GM21528 (cell line): ENCODE results near the gene SRGN.
"Not testable (repeated sequence)": the region's sequence is repeated elsewhere in the genome, so short reads cannot be mapped to it uniquely, and the experiment has no call there.

Source experiments
- ATAC-seq: cut with Tn5 transposase; IDR thresholded peaks from one replicate; pipeline ENCODE4 v1.9.1; 2021; ENCODE audit warnings: mild to moderate bottlenecking, moderate library complexity; ENCODE audit not compliant: unreplicated experiment, low FRiP score

Gene SRGN, protein sequence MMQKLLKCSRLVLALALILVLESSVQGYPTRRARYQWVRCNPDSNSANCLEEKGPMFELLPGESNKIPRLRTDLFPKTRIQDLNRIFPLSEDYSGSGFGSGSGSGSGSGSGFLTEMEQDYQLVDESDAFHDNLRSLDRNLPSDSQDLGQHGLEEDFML

DNA sequence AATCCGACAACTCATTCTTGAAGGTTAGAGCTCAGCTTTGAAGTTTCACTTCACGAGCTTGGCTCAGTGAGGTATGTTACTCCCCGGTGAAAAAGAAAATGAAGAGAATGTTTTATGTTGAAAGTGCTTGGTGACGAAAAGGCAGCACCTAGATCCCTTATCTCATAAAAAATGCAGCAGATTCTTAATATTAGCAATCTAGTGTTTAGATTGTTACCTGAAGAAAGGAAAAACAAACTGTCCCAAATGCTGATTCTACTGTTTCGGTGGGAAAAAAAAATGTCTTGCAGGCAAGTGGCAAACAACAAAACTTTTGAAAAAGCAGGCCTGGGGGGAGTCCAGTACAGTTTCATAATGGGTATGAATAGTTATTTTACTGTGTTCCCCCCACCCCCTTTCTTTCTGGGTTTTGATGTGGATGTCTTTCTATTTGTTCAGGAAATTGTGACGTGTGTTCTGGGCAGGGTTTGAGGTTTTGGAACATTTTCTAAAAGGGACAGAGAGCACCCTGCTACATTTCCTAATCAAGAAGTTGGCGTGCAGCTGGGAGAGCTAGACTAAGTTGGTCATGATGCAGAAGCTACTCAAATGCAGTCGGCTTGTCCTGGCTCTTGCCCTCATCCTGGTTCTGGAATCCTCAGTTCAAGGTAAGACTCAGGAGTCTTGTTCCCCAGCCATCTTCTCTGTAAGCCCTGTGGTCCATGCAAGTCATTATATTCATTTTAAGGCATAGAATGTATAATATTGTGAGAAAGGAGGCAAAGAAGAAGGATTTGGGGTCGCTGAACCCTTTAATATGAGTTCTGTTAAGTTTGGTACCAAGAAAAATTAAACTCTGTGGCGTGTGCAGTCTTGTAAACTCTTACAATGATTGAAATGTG, at the start of gene SRGN:
Gene SRGN, plus strand, starts transcription at position 514 of the 881 bp plus-strand sequence. Its CDS starts 55 bp downstream, at position 569.
- ATAC-seq: peak; percentile 60

- ATAC-seq: not testable (repeated sequence)
Measured at GRCh38 chr10:69040904-69041303, 47.0 kb upstream of the SRGN start.

GRCh38 chr10:69042417-69042816, 45.5 kb upstream of the SRGN start:
- no peak for ATAC-seq

GRCh38 chr10:69042838-69043237, 45.1 kb upstream of the SRGN start:
- ATAC-seq: no peak

- peak; percentile 42 for ATAC-seq
Measured at GRCh38 chr10:69043931-69044531, 43.9 kb upstream of the SRGN start.

- ATAC-seq: peak; percentile 1
Measured at GRCh38 chr10:69044546-69044945, 43.4 kb upstream of the SRGN start.

DNA sequence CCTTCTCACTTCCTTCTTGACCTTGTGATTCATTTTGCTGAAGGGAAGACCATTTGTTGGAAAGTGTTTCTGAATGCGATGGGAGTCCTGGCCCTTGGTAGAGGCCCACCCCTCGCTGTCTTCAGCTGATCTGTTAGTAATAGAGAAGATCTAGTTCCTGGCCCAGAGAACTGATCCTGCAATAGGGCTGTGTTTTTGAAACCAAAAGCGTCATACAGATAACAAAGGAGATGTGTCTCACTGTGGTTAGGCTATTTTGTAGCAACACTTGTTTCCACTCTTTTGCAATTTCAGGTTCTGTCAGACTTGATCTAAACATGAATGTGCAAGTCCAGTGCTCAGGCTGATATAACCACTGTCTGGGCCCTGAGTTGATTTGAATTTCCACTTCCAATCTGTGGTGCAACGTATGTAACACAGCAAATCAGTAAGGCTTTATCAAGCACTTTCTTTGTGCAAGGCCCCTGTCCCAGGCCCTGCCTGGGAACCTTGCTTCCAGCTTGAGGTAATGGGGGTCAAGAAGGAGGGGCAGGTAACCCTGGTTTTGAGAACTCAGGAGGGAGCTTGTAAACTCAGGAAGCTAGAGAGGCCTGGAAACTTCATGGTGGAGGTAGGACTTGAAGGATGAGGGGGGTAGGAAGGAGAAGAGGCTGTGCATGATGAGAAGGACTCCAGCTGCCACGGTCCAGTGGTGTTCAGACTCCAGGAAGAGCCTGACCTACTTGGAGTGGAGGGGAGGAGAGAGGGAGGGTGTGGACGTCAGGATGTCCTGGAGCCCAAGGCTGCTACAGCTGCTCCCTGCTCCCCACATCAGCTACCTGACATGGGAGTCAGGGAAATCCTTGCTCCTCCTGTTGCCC, 42.2 kb upstream of the SRGN start:
- no peak for ATAC-seq

DNA sequence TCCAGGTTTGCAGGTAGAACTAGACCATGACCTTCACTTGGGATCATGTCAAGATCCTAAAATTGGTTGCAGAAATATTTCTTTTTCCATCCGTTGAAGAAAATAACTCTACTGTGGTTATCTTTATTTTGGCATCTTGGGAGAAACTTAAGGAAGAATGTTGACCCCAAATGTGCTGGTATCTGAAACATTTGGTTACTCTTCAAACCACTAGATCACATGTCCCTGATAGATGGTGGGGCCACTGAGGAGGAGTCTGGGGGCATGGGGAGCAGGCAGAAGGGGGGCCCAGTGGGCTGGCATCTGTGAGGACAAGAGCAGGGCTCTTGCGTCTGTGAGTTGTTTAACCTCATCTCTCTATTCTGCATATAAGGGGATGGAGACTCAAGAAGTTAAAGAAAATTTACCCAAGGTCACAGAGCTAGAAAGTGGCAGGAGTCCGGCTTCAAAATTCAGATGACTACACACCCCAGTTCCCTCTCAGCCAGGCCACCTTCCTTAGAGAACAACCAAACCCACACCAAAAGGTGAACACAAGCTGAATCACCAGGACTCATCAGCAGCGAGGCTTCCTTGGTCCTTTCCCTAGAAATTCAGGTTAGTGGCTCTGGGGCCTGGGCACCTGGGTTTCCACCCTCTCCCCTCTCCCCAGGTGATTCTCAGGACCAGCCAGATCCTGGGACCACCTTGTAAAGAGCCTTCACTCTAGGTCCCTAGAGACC, 40.6 kb upstream of the SRGN start:
- ATAC-seq: no peak

DNA sequence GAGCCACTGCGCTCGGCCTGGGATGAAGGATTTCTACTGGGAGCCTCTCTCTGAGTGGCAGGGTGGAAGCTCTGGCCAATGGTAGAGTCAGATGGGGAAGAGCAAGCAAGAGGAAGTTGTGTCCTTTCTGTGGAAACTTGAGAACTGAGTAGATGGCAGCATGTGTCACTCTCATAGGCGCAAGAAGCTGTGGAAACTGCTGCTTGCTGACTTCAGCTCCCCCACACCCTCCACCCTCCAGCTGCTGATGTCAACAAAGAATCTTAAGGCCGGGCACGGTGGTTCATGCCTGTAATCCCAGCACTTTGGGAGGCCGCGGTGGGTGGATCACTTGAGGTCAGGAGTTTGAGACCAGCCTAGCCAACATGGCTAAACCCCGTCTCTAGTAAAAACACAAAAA, 39.8 kb upstream of the SRGN start:
- no peak for ATAC-seq

GRCh38 chr10:69049566-69049961, 38.3 kb upstream of the SRGN start:
- no peak for ATAC-seq

DNA sequence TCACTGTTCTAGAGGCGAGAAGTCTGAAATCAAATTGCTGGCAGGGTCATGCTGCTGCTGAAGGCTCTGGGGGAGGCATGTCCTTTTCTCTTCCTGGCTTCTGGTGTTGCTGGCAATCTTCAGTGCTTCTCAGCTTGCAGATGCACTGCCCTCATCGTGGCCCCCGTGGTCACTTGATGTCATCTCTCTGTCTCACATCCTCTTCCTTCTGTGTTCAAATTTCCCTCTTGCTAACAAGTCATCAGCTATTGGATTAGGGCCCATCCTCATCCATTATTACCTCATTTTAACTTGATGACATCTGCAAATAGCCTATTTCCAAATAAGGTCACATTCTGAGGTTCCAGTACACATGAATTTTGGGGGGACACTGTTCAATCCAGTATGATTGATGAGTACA, 36.6 kb upstream of the SRGN start:
- no peak for ATAC-seq

DNA sequence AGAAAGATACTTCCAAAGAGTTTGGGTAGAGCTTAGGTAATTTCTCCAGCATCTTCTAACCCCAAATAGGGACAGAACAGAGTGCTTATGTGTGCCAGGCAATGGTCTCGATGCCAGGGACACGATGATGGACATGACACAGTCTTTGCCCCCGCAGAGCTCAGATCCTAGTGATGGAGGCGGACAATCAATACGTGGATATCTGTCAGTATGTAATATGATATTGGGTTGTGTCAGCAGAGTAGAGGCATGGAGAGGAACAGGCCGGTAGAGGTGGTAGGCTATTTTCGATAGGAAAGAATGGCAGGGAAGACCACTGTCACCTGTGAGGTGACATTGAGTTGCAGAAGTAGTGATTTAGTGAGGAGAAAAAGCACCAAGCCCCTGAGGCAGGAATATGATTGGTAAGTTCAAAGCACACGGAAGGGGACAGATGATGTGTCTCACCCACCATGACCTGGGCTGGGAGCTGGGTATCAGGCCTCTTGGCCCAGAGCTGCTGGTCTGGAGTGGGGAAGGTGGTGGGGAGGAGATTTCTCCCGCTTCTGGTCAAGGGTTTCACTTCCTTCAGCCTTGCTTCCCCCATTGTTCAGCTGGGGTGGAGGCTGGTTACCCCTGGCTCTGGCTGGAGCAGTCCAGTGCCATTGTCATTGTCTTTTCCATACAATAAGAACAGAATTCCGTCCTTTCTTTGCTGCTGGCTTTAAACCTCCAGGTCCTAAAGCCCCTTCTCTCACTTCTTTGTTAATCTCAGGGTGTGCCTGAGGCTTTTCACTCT, 36.0 kb upstream of the SRGN start:
- no peak for ATAC-seq

DNA sequence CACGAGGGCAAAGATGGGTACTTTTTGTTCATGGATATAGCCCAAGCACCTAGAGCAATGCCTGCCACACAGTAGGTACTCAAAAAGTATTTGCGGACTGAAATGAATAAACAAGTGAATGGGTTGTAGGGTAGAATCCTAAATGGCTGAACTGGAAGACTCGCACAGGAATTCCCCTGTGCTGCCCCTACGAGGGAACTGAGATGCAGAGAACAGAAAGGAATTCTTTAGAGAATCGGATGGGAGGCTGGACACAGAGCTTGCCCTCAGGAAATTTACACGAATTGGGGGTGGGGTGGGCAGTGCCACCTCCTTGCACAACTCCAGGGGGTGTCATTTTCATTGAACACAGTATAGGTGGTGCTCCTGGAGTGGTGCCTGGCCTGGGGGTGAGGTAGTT, 35.2 kb upstream of the SRGN start:
- ATAC-seq: no peak

DNA sequence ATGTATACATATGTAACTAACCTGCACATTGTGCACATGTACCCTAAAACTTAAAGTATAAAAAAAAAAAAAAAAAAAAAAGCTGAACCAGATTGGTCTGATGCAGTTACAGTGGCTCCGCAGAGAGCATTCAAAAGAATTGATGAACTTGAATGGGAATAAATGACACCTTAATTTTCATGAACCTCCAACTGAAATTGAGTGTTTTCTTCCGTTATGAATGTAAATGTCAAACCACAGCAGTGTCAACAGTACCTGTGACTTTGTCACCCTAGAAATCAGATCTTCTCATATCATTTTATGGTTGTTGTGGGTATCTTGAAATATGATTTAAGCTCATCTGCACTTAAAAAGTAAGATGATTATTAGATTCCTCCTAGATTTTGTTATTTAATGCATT, 32.7 kb upstream of the SRGN start:
- no peak for ATAC-seq

GRCh38 chr10:69056129-69056528, 31.8 kb upstream of the SRGN start:
- no peak for ATAC-seq

DNA sequence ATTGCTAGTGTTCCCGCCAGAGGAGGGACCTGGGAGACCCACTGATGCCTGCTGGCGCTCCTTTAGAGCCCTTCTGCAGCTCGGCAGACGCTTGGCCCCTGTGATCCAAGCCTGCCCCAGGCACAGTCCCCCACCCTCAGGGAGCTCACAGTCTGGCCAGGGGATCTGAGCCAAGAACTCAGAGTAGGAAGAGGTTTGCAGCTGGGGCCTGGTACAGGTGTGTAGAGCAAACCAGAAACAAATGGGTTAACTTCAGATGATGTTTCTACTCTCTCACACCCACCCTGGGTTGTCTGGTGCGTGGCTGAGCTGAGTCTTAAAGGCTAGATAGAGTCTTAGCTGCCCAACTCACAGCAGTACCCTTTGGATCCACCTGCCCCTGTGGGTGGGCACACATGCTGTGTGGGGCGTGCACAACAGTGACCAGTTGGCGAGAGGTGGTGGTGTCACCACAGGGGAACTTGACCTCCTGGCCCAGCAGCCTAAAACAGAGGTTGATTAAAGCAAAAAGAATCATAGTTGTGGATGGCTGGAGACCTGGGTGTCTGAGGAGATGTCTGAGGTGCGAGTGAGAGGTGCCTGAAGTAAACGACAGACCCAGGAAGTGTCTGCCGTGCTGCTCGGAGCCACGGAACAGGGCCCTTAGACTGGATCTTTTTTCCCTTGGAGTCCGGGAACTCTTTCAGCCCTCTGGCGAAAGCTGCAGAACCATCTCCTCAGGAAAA, 31.2 kb upstream of the SRGN start:
- ATAC-seq: no peak

GRCh38 chr10:69057261-69057950, 30.5 kb upstream of the SRGN start:
- ATAC-seq: no peak

DNA sequence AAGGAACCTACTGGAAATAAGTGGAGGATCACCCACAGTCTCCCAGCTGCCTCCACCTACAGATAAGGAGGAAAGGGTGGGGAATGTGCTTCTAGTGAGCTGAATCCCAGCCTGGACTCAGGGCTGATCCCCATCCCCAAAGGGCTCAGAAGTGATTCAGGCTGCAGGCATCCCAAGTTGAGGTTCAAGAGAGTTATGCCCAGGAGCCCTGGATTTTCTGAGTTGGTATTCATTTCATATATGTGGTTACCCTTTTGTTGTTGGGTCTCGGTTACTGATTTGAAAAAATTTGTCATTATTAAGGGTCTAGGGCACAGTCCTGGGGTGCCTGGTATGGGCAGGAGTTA, 30.0 kb upstream of the SRGN start:
- ATAC-seq: no peak
